HG03521 (cell line): ENCODE data around the gene GRK2.

Source experiments
- ATAC-seq: cut with Tn5 transposase; IDR thresholded peaks from one replicate; pipeline ENCODE4 v1.9.1; 2021; ENCODE audit warnings: mild to moderate bottlenecking, moderate library complexity; ENCODE audit not compliant: unreplicated experiment

Gene GRK2

GRCh38 chr11:67269401-67270255 lies 3.4 kb downstream of the GRK2 start:
- ATAC-seq, result no peak

- no peak for ATAC-seq
Measured at GRCh38 chr11:67270256-67271204, 4.3 kb downstream of the GRK2 start.

GRCh38 chr11:67271205-67271540 lies 4.9 kb downstream of the GRK2 start:
- ATAC-seq, result no peak

- ATAC-seq, result no peak
Measured at GRCh38 chr11:67271541-67272284, 5.4 kb downstream of the GRK2 start.

GRCh38 chr11:67272327-67273259 lies 6.3 kb downstream of the GRK2 start:
- no peak for ATAC-seq

- no peak for ATAC-seq
Measured at GRCh38 chr11:67273260-67273990, 7.2 kb downstream of the GRK2 start.

GRCh38 chr11:67274768-67275605 lies 8.7 kb downstream of the GRK2 start:
- ATAC-seq, result no peak

- no peak for ATAC-seq
Measured at GRCh38 chr11:67275606-67276409, 9.5 kb downstream of the GRK2 start.

GRCh38 chr11:67276781-67277230 lies 10.5 kb downstream of the GRK2 start:
- ATAC-seq, result peak; percentile 3

GRCh38 chr11:67277231-67277961 lies 11.1 kb downstream of the GRK2 start:
- ATAC-seq, result peak; percentile 85

- no peak for ATAC-seq
Measured at GRCh38 chr11:67278135-67278938, 12.1 kb downstream of the GRK2 start.

- ATAC-seq, result no peak
Measured at GRCh38 chr11:67278939-67279588, 12.8 kb downstream of the GRK2 start.

GRCh38 chr11:67279589-67280340 lies 13.5 kb downstream of the GRK2 start:
- ATAC-seq, result no peak

GRCh38 chr11:67280341-67280787 lies 14.1 kb downstream of the GRK2 start:
- ATAC-seq, result no peak
